Liver (tissue), 9 donors: ENCODE measurements around the gene ABCC2. TPM values are rescaled to one million over a fixed set of nuclear protein-coding genes. Genes with fewer than 3 reads are reported as not detected.

Experiments
- DNase-seq: peaks from one replicate; pipeline ENCODE4 v3.0.0-alpha.2; 2017; ENCODE audit warnings: low spot score
- H3K27ac ChIP-seq, 2 donors: one replicate each; pipeline ENCODE4 v1.7.0; 2013; ENCODE audit warnings: inconsistent platforms in 2 of 2, low read length in 2 of 2, control low read depth in 1 of 2, low read depth in 1 of 2, mild to moderate bottlenecking in 1 of 2
- H3K27me3 ChIP-seq, 4 donors: one replicate each; pipeline versions ENCODE4 v1.6.1 to v1.7.0; 2013; ENCODE audit warnings: low read length in 3 of 4, inconsistent platforms in 1 of 4, mild to moderate bottlenecking in 1 of 4, moderate library complexity in 1 of 4; ENCODE audit not compliant: control insufficient read depth in 4 of 4, insufficient read depth in 4 of 4
- H3K36me3 ChIP-seq, 4 donors: one replicate each; pipeline versions ENCODE4 v1.6.1 to v1.7.0; 2013; ENCODE audit warnings: low read length in 3 of 4, mild to moderate bottlenecking in 3 of 4, low read depth in 1 of 4, moderate library complexity in 1 of 4; ENCODE audit not compliant: control insufficient read depth in 4 of 4, insufficient read depth in 3 of 4
- H3K4me1 ChIP-seq, 4 donors: one replicate each; pipeline versions ENCODE4 v1.6.1 to v1.7.0; 2013; ENCODE audit warnings: low read length in 3 of 4, mild to moderate bottlenecking in 3 of 4, moderate library complexity in 1 of 4; ENCODE audit not compliant: control insufficient read depth in 4 of 4, insufficient read depth in 4 of 4
- H3K4me3 ChIP-seq, 3 donors: one replicate each; pipeline versions ENCODE4 v1.6.1 to v1.7.0; 2013; ENCODE audit warnings: low read length in 3 of 3, control low read depth in 1 of 3, low read depth in 1 of 3, mild to moderate bottlenecking in 1 of 3
- H3K9ac ChIP-seq, 2 donors: one replicate each; pipeline ENCODE4 v1.7.0; 2013; ENCODE audit warnings: low read length in 2 of 2, mild to moderate bottlenecking in 2 of 2, moderate library complexity in 2 of 2, control low read depth in 1 of 2, low read depth in 1 of 2
- H3K9me3 ChIP-seq, 4 donors: one replicate each; pipeline versions ENCODE4 v1.6.1 to v1.7.0; 2013; ENCODE audit warnings: low read length in 3 of 4; ENCODE audit not compliant: control insufficient read depth in 4 of 4
- ATF3 ChIP-seq: IDR thresholded peaks from 2 replicates; pipeline ENCODE4 v1.6.1; 2016; ENCODE audit warnings: antibody characterized with exemption
- FOXA1 ChIP-seq: IDR thresholded peaks from 2 replicates; pipeline ENCODE4 v1.6.1; 2016; ENCODE audit warnings: antibody characterized with exemption
- GABPA ChIP-seq, 2 donors: IDR thresholded peaks in 1 of 2; conservative IDR thresholded peaks in 1 of 2; 2 replicates each; pipeline ENCODE4 v1.6.1; 2016; ENCODE audit warnings: antibody characterized with exemption in 2 of 2, mild to moderate bottlenecking in 1 of 2, moderate library complexity in 1 of 2
- HNF4A ChIP-seq, 2 donors: conservative IDR thresholded peaks; 2 replicates each; pipeline ENCODE4 v1.6.1; 2016; ENCODE audit warnings: antibody characterized with exemption in 2 of 2, mild to moderate bottlenecking in 2 of 2
- HNF4G ChIP-seq: IDR thresholded peaks from 2 replicates; pipeline ENCODE4 v1.6.1; 2016; ENCODE audit warnings: antibody characterized with exemption
- JUND ChIP-seq, 2 donors: IDR thresholded peaks; 2 replicates each; pipeline ENCODE4 v1.6.1; 2016; ENCODE audit warnings: antibody characterized with exemption in 2 of 2
- RAD21 ChIP-seq, 2 donors: IDR thresholded peaks; 2 replicates each; pipeline ENCODE4 v1.6.1; 2016; ENCODE audit warnings: antibody characterized with exemption in 2 of 2, mild to moderate bottlenecking in 2 of 2
- RXRA ChIP-seq, 2 donors: IDR thresholded peaks; 2 replicates each; pipeline ENCODE4 v1.6.1; 2017 to 2018; ENCODE audit warnings: antibody characterized with exemption in 2 of 2, mild to moderate bottlenecking in 1 of 2
- SP1 ChIP-seq: IDR thresholded peaks from 2 replicates; pipeline ENCODE4 v1.6.1; 2018; ENCODE audit warnings: antibody characterized with exemption, mild to moderate bottlenecking
- TAF1 ChIP-seq: conservative IDR thresholded peaks from 2 replicates; pipeline ENCODE4 v1.6.1; 2016; ENCODE audit warnings: antibody characterized with exemption, mild to moderate bottlenecking
- YY1 ChIP-seq: IDR thresholded peaks from 2 replicates; pipeline ENCODE4 v1.6.1; 2016; ENCODE audit warnings: antibody characterized with exemption, mild to moderate bottlenecking
- WGBS: extraction: QIAGEN DNeasy Blood & Tissue Kit; methylation state at CpG from one replicate; pipeline ENCODE4 v1.1.7; 2013; 5-methylcytosine and 5-hydroxymethylcytosine counted together
- polyA plus RNA-seq, 2 donors: library from polyadenylated mRNA; stranded (reverse) in 1 of 2; unstranded in 1 of 2; fragments of 200-250 nt in 1 of 2; fragments of >200 nt in 1 of 2; fragmentation: Nextera tagmentation in 1 of 2; extraction: Ambion mirVana in 1 of 2; gene quantifications; one replicate each; pipeline versions ENCODE4 v1.2.1 to v1.2.3, GENCODE V29; 2013 to 2015
- total RNA-seq, 2 donors: library from RNA; depleted of rRNA; stranded (reverse); fragments of >200 nt; gene quantifications; one replicate each; pipeline ENCODE4 v1.2.3, GENCODE V29; 2014
- TF ChIP-seq, protein P1 (sequence below): IDR thresholded peaks from 2 replicates; pipeline ENCODE4 v1.6.1; 2016; ENCODE audit warnings: antibody characterized with exemption, mild to moderate bottlenecking
- TF ChIP-seq, protein P2 (sequence below): fragments of 150-350 bp; IDR thresholded peaks from 2 replicates; pipeline ENCODE4 v1.5.1; 2017; ENCODE audit warnings: improper control_type of control experiment, low read depth, low read length; ENCODE audit not compliant: missing input control
- TF ChIP-seq, protein P3 (sequence below): IDR thresholded peaks from 2 replicates; pipeline ENCODE4 v1.6.1; 2016; ENCODE audit warnings: antibody characterized with exemption
- donor health status: healthy.
- donor health status: healthy.
- donor health status: healthy.
- donor health status: healthy.
- donor health status: healthy.

The ABCC2 gene
- total and polyA plus RNA-seq, 4 donors, result 45.6 to 234 (median 70.1) TPM

GRCh38 chr10:99873846-99874245 lies 91.4 kb downstream of the ABCC2 start:
- H3K27me3 ChIP-seq, result no peaks in the 10 kb centered on the region
- TF ChIP-seq FOXA1, result no peak
- TF ChIP-seq JUND (IDR thresholded peaks at IDR 0.05), result no peak
- TF ChIP-seq, protein P1, sequence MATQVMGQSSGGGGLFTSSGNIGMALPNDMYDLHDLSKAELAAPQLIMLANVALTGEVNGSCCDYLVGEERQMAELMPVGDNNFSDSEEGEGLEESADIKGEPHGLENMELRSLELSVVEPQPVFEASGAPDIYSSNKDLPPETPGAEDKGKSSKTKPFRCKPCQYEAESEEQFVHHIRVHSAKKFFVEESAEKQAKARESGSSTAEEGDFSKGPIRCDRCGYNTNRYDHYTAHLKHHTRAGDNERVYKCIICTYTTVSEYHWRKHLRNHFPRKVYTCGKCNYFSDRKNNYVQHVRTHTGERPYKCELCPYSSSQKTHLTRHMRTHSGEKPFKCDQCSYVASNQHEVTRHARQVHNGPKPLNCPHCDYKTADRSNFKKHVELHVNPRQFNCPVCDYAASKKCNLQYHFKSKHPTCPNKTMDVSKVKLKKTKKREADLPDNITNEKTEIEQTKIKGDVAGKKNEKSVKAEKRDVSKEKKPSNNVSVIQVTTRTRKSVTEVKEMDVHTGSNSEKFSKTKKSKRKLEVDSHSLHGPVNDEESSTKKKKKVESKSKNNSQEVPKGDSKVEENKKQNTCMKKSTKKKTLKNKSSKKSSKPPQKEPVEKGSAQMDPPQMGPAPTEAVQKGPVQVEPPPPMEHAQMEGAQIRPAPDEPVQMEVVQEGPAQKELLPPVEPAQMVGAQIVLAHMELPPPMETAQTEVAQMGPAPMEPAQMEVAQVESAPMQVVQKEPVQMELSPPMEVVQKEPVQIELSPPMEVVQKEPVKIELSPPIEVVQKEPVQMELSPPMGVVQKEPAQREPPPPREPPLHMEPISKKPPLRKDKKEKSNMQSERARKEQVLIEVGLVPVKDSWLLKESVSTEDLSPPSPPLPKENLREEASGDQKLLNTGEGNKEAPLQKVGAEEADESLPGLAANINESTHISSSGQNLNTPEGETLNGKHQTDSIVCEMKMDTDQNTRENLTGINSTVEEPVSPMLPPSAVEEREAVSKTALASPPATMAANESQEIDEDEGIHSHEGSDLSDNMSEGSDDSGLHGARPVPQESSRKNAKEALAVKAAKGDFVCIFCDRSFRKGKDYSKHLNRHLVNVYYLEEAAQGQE, result no peak
- TF ChIP-seq TAF1, result no peak
- TF ChIP-seq ATF3, result no peak
- TF ChIP-seq GABPA (IDR thresholded peaks at IDR 0.05 in 1 of 2, conservative IDR thresholded peaks at IDR 0.05 in 1 of 2), result no peak
- no peak for TF ChIP-seq YY1
- TF ChIP-seq HNF4A (conservative IDR thresholded peaks at IDR 0.05), result no peak
- no peak for TF ChIP-seq RAD21 (IDR thresholded peaks at IDR 0.05)
- TF ChIP-seq RXRA (IDR thresholded peaks at IDR 0.05), result no peak
- no peak for TF ChIP-seq HNF4G
- no peak for TF ChIP-seq SP1
- TF ChIP-seq, protein P2, sequence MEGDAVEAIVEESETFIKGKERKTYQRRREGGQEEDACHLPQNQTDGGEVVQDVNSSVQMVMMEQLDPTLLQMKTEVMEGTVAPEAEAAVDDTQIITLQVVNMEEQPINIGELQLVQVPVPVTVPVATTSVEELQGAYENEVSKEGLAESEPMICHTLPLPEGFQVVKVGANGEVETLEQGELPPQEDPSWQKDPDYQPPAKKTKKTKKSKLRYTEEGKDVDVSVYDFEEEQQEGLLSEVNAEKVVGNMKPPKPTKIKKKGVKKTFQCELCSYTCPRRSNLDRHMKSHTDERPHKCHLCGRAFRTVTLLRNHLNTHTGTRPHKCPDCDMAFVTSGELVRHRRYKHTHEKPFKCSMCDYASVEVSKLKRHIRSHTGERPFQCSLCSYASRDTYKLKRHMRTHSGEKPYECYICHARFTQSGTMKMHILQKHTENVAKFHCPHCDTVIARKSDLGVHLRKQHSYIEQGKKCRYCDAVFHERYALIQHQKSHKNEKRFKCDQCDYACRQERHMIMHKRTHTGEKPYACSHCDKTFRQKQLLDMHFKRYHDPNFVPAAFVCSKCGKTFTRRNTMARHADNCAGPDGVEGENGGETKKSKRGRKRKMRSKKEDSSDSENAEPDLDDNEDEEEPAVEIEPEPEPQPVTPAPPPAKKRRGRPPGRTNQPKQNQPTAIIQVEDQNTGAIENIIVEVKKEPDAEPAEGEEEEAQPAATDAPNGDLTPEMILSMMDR, result no peak
- TF ChIP-seq, protein P3, sequence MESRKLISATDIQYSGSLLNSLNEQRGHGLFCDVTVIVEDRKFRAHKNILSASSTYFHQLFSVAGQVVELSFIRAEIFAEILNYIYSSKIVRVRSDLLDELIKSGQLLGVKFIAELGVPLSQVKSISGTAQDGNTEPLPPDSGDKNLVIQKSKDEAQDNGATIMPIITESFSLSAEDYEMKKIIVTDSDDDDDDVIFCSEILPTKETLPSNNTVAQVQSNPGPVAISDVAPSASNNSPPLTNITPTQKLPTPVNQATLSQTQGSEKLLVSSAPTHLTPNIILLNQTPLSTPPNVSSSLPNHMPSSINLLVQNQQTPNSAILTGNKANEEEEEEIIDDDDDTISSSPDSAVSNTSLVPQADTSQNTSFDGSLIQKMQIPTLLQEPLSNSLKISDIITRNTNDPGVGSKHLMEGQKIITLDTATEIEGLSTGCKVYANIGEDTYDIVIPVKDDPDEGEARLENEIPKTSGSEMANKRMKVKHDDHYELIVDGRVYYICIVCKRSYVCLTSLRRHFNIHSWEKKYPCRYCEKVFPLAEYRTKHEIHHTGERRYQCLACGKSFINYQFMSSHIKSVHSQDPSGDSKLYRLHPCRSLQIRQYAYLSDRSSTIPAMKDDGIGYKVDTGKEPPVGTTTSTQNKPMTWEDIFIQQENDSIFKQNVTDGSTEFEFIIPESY, result no peak
- H3K27ac ChIP-seq, result no peak overlapping the region
- 98% methylated on average over 5 of the region's 5 CpGs for WGBS
- peaks cover 0 to 12% (median 2%) of the 10 kb centered on the region in 4 donors for H3K4me1 ChIP-seq
- no peaks in the 10 kb centered on the region for H3K9me3 ChIP-seq
- H3K36me3 ChIP-seq, result peaks cover 7 to 30% (median 21%) of the 10 kb centered on the region in 4 donors
- no peak overlapping the region for H3K4me3 ChIP-seq
- no peak for DNase-seq
- no peak overlapping the region for H3K9ac ChIP-seq

DNA sequence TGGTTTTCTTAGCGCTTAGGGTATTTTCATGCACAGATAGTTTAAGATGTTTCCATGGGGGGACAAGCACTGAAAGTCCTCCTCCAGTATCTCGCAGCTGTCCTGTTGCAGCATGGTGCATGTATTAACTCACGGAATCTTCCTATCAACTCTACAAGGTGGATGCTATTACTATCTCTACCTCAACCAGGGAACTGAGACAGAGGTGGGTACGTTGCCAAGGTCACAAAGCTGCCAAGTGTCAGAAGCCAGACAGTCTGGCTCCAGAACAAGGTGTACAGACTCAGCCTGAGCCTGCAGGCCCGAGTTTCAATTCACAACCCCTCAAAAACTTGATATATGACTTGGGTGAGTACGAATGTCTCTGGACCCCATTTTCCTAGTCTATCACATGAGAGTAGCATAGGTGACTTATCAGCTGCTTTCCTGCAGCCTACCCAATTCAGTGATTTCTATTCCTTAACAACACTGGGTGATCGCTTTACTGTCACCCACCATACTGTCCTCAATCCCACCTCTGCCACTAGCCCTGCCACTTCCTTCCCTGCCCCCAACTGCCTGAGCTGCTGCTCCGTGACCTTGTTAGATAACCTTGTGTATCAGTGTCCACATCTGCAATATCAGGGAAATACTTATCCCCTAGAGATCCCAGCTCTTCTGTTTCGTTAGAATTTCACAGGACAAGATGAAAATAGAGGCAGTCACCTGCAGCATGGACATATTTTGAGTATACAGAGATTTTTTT lies 92.1 kb downstream of the ABCC2 start:
- no peak overlapping the region for H3K9ac ChIP-seq
- peaks cover 0 to 12% (median 2%) of the 10 kb centered on the region in 4 donors for H3K4me1 ChIP-seq
- no peak for TF ChIP-seq ATF3
- TF ChIP-seq, protein P3, result no peak
- no peak for TF ChIP-seq JUND (IDR thresholded peaks at IDR 0.05)
- no peak for DNase-seq
- WGBS, result 77% methylated on average over 9 of the region's 9 CpGs
- H3K4me3 ChIP-seq, result no peak overlapping the region
- peaks cover 7 to 34% (median 25%) of the 10 kb centered on the region in 4 donors for H3K36me3 ChIP-seq
- H3K27ac ChIP-seq, result no peak overlapping the region
- no peaks in the 10 kb centered on the region for H3K27me3 ChIP-seq
- H3K9me3 ChIP-seq, result no peaks in the 10 kb centered on the region
